SHP77 (cell line): ENCODE measurements around the gene TXNDC16.
A peak's percentile ranks its signal among the peaks of the same experiment; 100 is the strongest.
"Not testable (repeated sequence)": the region's sequence is repeated elsewhere in the genome, so short reads cannot be mapped to it uniquely, and the experiment has no call there.

Source experiments
- DNase-seq, 2 experiments: peaks; one replicate each; lab custom pipeline; 2025; lab: John Stamatoyannopoulos, UW

Gene TXNDC16, protein sequence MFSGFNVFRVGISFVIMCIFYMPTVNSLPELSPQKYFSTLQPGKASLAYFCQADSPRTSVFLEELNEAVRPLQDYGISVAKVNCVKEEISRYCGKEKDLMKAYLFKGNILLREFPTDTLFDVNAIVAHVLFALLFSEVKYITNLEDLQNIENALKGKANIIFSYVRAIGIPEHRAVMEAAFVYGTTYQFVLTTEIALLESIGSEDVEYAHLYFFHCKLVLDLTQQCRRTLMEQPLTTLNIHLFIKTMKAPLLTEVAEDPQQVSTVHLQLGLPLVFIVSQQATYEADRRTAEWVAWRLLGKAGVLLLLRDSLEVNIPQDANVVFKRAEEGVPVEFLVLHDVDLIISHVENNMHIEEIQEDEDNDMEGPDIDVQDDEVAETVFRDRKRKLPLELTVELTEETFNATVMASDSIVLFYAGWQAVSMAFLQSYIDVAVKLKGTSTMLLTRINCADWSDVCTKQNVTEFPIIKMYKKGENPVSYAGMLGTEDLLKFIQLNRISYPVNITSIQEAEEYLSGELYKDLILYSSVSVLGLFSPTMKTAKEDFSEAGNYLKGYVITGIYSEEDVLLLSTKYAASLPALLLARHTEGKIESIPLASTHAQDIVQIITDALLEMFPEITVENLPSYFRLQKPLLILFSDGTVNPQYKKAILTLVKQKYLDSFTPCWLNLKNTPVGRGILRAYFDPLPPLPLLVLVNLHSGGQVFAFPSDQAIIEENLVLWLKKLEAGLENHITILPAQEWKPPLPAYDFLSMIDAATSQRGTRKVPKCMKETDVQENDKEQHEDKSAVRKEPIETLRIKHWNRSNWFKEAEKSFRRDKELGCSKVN

DNA sequence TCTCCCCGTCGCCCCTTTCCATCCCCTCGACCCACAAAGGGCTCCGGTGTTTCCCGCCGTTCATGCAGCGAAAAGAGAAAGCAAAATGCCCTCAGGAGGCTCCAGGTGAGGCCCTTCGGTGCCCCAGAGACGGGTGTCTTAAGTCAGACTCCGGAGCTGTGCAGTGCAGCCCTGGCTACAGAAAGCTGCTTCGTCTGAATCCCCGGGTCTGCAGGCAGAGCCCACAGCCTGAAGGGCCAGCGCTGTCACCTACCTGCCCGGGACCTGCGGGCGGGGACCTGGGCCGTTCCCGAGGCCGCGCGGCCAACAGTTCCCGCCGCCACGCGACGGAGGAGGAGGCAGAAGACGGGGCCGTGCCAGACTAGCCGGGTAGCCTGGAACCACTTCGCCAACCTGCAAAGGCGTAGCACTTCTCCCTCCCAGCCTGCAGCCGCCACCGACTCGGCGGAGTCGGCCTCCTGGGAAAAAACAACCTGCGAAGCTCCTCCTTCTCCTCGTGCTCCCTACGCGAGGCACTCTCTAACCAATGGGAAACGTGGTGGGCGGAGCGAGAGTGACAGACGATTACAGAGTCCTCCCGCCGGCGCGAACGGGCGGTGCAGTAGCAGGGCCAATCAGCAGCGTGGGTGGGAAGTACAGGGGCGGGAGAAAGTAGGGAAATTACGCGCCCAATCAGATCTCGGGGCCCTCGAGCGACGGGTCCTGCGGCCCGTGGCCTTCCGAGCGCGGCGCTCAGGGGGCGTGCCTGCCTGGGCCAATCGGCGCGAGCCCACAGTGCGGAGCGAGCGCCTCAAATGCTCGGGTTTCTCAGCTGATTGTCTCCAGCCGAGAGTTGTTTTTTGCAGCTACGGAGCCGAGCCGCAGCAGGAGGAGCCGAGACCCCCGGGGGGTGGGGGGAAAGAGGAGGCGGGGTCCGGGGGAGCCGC is at the start of gene TXNDC16, which contains the start of gene GPR137C:
Gene TXNDC16 (minus strand): TSS at position 443 of the 926 bp plus-strand sequence. CDS start 8,948 bp downstream, outside the sequence.
Gene GPR137C (plus strand): TSS at position 774 of the 926 bp plus-strand sequence. CDS start 312 bp downstream, outside the sequence.
- peak; percentile 99 to 100 for DNase-seq

DNA sequence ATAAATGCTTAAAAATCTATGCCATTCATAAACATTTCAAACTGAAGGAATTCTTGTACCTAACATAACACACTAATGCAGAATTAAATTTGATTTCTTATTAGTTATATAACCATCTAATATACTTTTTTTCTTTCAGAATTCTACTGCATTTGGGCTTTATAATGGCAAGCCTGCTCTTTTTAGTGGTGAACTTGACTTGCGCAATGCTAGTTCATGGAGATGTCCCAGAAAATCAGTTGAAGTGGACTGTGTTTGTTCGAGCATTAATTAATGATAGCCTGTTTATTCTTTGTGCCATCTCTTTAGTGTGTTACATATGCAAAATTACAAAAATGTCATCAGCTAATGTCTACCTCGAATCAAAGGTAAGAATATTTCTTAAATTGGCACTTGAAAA is 47.7 kb upstream of the TXNDC16 start:
- DNase-seq, result no peak

DNA sequence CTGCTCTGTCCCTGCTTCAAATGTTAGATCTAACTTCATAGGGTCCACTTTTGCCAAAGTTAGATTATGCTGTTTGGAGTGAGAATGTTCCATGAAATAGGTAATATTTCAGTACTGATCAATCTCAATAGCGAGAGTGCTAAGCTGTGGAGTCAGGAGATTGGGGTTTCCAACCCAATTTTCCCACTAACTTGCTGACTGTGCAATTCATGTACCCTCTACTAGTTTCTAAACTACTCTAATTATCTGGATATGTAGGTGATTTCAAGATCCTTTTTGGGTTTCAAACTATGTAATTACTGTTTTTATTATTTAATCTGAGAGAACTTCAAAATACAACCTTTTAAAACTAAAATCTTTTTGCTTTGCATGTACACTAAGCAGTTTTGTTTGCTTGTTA is 46.3 kb upstream of the TXNDC16 start:
- no peak for DNase-seq

DNA sequence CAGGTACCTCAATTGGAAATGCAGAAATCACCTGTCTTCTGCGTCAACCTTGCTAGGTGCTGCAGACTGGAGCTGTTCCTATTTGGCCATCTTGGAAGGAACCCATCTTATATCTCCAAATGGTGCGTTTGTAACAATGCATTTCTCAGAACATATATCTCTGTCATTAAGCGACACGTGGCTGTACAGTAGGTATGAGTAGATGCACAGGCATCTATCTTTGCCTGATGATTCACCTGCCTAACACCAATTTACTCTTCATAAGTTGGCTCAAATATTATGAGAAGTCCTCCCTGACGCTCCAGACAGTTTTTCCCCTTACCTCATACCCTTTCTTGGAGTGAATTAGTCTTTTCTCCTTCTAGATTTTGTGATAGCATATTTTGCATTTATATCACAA is 44.6 kb upstream of the TXNDC16 start:
- DNase-seq, result no peak

DNA sequence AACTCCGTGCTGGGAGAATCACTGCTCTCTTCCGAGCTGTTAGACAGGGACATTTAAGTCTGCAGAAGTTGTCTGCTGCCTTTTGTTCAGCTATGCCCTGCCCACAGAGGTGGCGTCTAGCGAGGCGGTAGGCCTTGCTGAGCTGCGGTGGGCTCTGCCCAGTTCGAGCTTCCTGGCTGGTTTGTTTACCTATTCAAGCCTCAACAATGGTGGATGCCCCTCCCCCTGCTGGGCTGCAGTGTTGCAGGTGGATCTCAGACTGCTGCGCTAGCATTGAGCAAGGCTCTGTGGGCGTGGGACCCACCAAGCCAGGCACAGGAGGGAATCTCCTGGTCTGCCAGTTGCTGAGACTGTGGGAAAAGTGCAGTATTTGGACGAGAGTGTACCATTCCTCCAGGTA is 44.0 kb upstream of the TXNDC16 start:
- DNase-seq, result peak in 1 of 2 experiments; percentile 6

DNA sequence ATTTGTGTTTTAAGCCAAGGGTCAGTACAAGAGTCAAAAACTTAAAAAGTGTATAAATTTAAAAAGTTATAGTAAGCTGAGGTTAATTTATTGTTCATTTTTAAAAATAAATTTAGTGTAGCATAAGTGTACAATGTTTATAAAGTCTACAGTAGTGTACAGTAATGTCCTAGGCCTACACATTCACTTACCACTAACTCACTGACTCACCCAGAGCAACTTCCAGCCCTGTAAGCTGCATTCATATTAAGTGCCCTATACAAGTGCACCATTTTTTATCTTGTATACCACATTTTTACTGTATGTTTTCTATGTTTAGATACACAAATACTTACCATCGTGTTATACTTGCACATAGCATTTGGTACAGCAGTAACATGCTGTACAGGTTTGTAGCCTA is 38.0 kb upstream of the TXNDC16 start:
- no peak for DNase-seq

DNA sequence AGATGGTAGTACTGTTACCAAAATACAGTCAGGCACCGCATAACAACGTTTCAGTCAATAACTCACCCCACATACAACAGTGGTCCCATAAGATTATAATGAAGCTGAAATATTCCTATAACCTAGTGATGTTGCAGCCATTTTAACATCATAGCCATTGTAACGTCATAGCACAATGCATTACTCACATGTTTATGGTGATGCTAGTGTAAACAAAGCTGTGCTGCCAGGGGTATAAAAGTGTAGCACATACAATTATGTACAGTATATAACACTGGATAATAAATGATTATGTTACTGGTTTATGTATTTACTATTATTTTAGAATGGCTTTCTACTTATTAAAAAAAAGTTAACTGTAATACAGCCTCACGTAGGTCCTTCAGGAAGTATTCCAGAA is 37.3 kb upstream of the TXNDC16 start:
- DNase-seq, result no peak

DNA sequence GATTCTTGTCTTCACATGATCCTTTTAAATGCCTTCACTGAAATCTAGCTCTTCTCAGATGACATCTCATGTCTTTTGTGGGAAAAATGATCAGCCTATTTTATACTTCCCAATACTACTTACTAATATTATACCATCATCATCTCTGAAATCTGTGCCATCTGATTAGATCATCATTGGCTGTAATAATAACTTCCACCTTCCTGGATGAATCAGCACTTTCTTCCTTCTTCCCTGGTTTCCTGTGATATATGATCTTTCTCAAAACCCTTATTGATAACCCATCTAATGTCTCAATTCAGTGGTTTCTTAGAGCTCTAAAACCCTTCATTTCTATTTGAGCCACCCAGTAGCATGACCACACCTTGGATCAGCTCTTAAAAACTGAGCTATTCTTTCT is 31.2 kb upstream of the TXNDC16 start:
- no peak for DNase-seq

DNA sequence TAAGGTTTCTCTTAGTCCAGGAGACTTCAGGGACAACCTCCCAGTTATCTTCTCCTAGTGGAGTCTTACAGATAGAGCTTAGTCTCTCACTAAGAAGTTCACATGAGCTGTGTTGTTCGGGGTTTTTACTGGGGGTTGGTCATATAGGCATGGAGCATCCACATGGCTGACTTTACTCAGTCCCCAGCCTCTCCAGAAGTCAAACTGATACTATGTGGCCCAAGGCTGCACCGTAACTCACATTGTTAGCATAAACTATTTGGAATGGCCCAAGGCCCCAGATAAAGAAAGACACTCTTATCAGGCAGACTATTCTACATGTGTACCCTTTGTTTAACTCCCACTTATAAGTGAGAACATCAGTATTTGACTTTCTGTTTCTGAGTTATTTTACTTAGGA is 23.6 kb upstream of the TXNDC16 start:
- no peak for DNase-seq

DNA sequence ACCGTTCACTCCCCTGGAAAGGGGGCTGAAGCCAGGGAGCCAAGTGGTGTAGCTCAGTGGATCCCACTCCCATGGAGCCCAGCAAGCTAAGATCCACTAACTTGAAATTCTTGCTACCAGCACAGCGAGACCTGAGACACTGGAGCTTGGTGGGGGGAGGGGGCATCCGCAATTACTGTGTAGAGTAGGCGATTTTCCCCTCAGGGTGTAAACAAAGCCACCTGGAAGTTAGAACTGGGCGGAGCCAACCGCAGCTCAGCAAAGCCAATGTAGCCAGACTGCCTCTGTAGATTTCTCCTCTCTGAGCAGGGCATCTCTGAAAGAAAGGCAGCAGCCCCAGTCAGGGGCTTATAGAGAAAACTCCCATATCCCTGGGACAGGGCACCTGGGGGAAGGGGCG is 16.1 kb upstream of the TXNDC16 start:
- DNase-seq, result not testable (repeated sequence)

DNA sequence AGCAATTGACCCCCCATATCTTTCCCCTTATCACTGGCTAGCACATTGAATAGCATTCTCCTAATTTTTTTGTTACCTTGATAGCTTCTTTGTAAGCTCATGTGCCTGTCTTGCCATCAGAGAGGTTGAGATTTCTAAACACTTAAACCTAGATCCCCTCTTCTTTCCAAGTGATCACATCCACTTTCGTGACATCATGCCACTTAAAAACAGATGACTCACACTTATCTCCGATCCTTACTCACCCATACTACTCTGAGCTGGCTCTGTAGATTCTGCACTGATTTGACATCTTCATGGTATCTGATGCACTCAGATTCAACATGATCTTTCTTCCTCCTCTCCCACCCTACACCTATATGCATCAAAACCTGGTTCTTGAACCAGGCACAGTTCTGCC is 10.8 kb upstream of the TXNDC16 start:
- no peak for DNase-seq

DNA sequence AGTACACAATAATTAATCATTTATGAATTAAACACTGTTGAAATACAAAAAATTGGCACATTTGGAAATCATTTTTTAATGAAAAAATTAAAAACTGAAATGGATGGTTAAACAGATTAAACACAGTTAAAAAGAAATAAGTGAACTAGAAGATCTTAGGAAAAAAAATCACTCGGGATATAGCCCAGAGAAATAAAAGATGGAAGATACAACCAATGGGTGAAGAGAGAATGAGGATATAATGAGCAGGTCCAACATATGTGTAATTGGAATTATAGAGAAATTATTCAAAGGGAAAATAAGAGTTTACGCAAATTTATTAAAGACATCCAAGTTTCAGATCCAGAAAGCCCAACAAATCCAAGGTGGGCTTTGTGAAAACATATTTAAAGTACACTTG is 6.4 kb upstream of the TXNDC16 start:
- DNase-seq, result no peak

DNA sequence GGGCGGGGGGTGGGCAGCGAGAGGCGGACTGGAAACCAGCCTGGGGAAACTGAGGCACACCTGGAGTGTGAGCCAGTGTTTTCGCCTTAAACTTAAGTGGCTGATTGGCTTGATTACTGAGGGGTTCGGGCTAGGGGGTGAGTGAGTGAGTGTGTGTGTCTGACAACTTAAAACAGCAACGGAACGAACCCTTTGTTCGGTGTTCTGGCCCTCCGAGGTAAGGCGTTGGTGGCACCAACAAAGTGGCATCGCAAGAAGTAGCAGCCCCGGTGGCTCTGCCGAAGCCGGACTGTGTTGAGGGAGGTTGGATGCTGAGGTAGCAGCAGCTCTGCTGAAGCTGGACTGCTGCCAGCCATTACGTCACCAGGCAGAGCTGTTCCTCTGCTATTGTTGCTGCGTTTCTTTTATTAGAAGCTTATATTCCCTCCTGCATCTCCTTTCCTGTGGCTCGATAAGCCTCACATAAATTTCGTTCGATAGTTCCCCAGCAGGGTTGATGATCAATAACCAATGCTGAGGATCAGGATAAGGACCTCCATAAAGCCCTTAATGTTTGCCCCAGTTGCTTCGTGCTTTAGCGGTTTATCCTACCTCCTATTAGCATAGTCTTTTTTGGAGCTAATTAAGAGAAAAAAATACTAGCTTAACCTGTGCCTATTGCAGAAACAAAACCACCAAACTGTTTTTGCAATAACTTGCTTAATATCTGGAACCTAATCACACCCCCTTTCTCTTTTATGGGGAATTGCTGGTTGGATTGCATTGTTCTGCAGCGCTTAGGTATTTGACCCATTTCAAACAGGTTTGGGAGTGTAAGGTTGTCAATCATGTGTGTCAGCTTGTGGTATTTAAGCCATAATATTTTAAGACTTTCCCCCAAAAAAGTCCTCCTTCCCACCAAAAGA is 1.6 kb upstream of the TXNDC16 start:
- peak; percentile 73 to 85 for DNase-seq

DNA sequence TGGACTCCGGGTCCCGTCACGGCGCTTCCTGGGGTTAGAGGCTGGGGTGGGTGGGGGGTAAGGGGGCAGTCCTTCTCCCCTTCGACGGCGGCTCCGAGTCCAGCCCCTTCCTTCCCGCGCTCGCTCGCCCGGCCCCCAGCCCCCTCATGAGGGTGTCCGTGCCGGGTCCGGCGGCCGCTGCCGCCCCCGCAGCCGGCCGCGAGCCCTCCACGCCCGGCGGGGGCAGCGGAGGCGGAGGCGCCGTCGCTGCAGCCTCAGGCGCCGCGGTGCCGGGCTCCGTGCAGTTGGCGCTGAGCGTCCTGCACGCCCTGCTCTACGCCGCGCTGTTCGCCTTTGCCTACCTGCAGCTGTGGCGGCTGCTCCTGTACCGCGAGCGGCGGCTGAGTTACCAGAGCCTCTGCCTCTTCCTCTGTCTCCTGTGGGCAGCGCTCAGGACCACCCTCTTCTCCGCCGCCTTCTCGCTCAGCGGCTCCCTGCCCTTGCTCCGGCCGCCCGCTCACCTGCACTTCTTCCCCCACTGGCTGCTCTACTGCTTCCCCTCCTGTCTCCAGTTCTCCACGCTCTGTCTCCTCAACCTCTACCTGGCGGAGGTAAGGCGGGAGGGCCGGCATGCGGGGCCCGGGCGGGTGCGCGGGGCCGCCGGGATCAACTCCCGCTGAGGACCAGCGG is 831 bp upstream of the TXNDC16 start:
- DNase-seq, result peak; percentile 7 to 18

DNA sequence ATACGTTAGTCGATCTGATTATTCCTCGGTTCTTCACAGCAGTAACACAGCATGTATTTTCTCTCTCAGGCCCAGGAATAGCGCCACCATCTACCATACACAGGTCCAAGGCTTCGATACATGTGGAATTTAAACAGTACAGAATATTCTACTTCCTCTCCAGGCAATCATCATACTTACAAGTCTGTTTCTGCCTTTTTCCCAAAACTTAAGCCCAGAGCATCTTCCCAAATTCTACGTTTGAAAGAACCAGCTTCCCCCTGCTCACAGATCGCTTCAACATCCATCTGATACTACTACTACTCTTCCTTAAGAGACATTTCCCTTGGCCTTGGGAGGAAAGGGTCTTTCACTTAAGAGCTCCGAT is 626 bp downstream of the TXNDC16 start:
- peak; percentile 6 to 29 for DNase-seq

DNA sequence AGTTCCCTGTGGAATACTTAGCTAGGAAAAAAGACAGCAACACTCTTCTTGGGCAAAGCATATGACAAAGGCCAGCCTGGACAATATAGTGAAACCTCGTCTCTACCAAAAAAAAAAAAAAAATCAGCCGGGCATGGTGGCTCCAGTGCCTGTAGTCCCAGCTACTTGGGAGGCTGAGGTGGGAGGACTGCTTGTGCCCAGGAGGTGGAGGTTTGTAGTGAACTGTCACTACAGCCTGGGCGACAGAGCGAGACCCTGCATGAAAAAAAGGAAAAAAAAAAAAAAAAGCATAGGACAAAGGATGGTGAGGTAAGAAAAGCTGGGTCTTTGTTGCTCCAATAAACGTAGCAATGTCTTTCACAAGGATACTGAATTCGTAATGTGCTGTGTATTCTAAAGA is 1.1 kb downstream of the TXNDC16 start:
- no peak for DNase-seq

DNA sequence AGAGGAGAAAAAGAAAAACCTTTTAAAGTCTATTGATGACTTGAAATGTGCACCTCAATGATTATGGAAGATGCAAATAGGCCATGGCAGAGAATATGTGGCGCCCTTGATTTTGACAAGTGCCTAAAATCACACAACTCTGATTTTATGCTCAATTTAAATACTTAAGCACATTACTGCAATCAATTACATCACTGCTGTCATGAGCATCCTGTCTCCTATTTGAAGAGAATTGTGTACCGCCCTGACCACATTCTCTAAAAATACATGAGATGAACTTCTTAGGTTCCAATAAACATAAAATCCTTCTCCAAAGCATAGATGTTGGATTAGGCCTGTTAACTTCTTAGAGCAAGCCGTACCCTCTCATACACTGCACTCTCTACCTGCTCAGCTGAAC is 1.6 kb downstream of the TXNDC16 start:
- no peak for DNase-seq

DNA sequence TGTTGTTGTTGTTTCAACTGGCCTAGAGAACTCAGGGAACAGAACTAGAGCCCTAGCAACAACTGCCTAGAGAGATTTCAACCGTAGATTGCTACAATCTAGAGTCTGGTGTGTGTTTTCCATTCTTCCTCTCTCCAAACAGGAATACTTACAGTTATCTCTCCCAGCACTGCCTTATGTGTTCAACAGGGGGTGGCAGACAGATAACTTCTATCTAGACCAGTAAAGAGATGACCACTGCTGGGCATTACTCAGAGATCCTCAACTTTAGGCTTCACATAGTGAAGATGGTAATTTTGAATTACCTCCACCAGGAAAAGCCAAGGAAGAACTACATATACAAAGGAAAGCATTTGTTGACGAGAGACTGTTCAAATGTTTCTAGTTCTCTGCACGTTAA is 4.8 kb downstream of the TXNDC16 start:
- DNase-seq, result no peak

DNA sequence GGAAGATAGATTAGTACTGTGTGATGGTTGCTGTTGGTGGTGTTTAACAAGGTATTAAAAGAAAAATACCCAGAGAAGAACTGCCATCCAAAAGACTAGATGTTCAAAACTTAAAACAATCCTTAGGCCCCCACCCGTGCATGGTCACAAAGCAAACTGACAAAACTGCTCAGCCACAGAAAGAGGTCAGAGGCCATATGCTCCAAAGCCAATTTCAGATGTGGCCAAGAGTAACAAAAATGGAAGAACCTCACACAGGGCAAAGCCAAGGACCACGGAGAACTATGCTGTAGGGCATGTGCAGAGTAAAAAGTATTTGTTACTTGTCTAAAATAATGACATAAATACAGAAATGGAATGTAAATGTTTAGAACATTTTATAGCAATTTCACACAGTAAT is 5.3 kb downstream of the TXNDC16 start:
- no peak for DNase-seq

DNA sequence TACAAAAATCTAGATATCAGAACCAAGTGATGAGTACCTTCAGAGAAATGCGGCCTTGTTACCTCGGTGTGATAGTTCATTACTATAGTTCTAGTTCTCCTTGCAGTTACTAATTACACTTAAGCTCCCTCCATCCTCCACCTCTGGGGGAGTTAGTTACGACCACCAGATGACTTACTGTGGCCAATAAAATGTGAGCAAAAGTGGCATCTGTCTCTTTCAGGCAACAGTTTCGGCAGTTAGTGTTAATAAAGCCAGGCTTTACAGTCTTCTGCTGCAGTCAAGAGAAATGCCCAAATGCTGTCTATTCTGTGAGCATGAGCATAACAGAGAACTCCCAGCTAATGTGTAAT is 6.0 kb downstream of the TXNDC16 start:
- DNase-seq, result no peak
